HG02642 (cell line): ENCODE measurements around the gene ARF1.

Experiments used
- ATAC-seq: cut with Tn5 transposase; IDR thresholded peaks from one replicate; pipeline ENCODE4 v1.9.1; 2021; ENCODE audit warnings: mild to moderate bottlenecking; ENCODE audit not compliant: unreplicated experiment, poor library complexity

ARF1 gene

GRCh38 chr1:228144193-228144992 is 61.9 kb downstream of the ARF1 start:
- no peak for ATAC-seq

GRCh38 chr1:228144993-228145343 is 62.5 kb downstream of the ARF1 start:
- ATAC-seq, result no peak

GRCh38 chr1:228145463-228146416 is 63.2 kb downstream of the ARF1 start:
- ATAC-seq, result no peak

GRCh38 chr1:228146417-228147150 is 64.1 kb downstream of the ARF1 start:
- ATAC-seq, result no peak

GRCh38 chr1:228147151-228147693 is 64.7 kb downstream of the ARF1 start:
- no peak for ATAC-seq

- no peak for ATAC-seq
Observed at GRCh38 chr1:228147768-228148167, 65.3 kb downstream of the ARF1 start.

GRCh38 chr1:228148196-228148861 is 65.8 kb downstream of the ARF1 start:
- no peak for ATAC-seq
